Measurements from ENCODE around the gene IL22RA1.

Gene IL22RA1

DNA sequence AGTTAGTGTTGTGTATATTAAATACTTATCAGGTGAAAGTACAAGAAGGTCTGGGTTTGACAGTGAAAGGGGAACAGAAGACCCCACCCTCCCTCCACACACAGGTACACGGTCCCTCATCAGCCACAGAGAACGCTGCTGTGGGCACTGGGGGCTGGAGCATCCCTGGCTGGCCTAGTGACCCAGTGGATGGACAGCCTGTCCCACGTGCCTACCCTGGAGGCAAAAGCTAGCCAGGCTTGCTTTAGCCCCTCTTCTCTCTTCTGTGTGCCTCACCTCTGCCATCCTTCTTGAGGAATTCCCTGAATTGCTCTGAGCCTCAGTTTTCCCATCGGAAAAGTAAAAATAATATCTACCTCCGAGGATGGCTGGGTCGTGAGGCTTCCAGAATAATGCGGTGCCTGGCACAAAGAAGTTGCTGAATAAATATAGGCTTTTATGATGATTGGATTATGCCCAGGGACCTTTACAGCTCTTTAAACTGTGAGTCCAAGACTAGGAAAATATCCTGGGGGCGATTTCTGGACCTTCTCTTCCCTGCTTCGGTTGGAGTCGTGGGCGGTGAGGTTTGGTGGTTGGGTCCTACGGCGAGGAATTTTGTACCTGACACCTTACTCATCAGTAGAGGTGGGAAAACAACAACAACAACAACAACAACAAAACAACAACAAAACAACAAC is 43.2 kb upstream of the IL22RA1 start:
- no peak overlapping the region for H3K4me3 ChIP-seq (ENCODE audit: control insufficient read depth, low read depth, low read length)

DNA sequence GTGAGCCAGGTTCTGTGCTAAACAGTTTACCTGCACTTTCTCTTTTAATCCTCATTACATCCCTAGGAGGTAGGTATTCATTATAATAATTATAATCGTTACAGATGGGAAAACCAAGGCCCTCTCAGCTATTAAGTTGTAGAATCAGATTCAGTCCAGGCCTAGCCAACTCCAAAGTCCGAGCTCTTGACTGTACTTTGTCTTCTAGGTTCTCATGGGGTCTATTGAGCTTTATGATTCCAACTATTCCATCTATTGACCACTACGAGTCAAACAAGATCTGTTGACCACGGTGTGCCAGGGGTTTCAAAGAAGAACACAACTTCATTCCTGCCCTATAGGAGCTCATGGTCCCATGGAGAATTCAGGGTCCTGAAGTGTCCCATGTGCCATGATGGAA is 42.1 kb upstream of the IL22RA1 start:
- TF ChIP-seq, protein P1, sequence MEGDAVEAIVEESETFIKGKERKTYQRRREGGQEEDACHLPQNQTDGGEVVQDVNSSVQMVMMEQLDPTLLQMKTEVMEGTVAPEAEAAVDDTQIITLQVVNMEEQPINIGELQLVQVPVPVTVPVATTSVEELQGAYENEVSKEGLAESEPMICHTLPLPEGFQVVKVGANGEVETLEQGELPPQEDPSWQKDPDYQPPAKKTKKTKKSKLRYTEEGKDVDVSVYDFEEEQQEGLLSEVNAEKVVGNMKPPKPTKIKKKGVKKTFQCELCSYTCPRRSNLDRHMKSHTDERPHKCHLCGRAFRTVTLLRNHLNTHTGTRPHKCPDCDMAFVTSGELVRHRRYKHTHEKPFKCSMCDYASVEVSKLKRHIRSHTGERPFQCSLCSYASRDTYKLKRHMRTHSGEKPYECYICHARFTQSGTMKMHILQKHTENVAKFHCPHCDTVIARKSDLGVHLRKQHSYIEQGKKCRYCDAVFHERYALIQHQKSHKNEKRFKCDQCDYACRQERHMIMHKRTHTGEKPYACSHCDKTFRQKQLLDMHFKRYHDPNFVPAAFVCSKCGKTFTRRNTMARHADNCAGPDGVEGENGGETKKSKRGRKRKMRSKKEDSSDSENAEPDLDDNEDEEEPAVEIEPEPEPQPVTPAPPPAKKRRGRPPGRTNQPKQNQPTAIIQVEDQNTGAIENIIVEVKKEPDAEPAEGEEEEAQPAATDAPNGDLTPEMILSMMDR (conservative IDR thresholded peaks at IDR 0.05; ENCODE audit: control insufficient read depth, insufficient read depth, low read depth, low read length), result no peak
- no peak overlapping the region for H3K4me3 ChIP-seq (ENCODE audit: control insufficient read depth, low read depth, low read length)

More for the DNA sequence above, 43.2 kb upstream of the IL22RA1 start:
- no peak for DNase-seq (ENCODE audit: low read depth)
- TF ChIP-seq, protein P1 (conservative IDR thresholded peaks at IDR 0.05; ENCODE audit: control insufficient read depth, insufficient read depth, low read depth, low read length), result no peak

DNA sequence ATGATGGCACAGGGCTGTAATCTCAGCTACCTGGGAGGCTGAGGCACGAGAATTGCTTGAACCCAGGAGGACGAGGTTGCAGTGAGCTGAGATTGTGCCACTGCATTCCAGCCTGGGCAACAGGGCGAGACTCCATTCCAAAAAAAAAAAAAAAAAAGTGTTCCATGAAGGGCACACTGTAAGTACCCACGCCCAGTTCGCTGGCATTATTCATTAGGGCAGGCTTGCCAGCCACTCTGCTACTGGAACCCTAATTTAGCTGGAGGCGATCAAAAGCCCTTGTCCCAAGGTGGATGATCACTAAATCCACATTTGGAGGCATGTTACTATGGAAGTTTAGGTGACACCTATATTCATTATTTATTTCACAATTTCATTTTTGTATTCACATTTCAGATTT is 39.1 kb upstream of the IL22RA1 start:
- DNase-seq (ENCODE audit: low read depth), result no peak
- TF ChIP-seq, protein P1 (conservative IDR thresholded peaks at IDR 0.05; ENCODE audit: control insufficient read depth, insufficient read depth, low read depth, low read length), result no peak
- no peak overlapping the region for H3K4me3 ChIP-seq (ENCODE audit: control insufficient read depth, low read depth, low read length)

More for the DNA sequence above, 42.1 kb upstream of the IL22RA1 start:
- DNase-seq (ENCODE audit: low read depth), result no peak

DNA sequence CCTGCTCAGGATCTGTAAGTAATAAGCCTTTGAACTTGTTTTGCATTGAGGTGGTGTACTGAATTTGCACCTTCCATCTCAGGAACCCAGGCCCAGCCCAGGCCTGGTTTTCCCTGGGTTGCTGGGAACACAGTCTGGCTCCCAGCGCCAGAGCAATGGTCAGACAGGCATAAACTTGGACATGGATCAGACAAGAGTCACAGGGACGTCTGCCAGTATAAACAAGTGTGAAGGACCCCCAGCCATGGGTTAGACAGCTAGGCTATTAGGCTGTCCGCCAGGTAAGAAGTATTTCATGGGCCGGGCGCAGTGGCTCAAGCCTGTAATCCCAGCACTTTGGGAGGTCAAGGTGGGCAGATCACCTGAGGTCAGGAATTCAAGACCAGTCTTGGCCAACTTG is 38.7 kb upstream of the IL22RA1 start:
- H3K4me3 ChIP-seq (ENCODE audit: control insufficient read depth, low read depth, low read length), result no peak overlapping the region
- no peak for DNase-seq (ENCODE audit: low read depth)
- TF ChIP-seq, protein P1 (conservative IDR thresholded peaks at IDR 0.05; ENCODE audit: control insufficient read depth, insufficient read depth, low read depth, low read length), result no peak

DNA sequence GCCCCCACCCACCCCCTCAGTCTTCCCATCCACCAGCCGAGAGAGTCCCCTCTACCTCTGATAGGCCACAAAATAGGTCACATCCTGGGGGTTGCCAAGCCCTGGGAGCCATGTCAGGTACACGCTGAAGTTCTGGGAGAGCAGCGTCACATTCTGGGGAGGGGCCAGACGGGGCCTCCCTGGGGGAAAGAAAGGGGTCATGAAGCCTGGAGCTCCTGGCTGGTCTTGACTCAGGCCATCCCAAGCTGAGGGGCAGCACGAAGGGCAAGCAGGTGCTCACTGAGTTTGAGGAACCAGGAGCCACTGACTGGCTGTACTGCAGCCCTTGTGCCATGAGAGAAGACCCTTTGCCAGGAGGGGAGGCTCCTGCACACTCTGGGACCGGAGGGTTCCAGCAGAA is 37.7 kb upstream of the IL22RA1 start:
- TF ChIP-seq, protein P1 (conservative IDR thresholded peaks at IDR 0.05; ENCODE audit: control insufficient read depth, insufficient read depth, low read depth, low read length), result no peak
- DNase-seq (ENCODE audit: low read depth), result no peak

DNA sequence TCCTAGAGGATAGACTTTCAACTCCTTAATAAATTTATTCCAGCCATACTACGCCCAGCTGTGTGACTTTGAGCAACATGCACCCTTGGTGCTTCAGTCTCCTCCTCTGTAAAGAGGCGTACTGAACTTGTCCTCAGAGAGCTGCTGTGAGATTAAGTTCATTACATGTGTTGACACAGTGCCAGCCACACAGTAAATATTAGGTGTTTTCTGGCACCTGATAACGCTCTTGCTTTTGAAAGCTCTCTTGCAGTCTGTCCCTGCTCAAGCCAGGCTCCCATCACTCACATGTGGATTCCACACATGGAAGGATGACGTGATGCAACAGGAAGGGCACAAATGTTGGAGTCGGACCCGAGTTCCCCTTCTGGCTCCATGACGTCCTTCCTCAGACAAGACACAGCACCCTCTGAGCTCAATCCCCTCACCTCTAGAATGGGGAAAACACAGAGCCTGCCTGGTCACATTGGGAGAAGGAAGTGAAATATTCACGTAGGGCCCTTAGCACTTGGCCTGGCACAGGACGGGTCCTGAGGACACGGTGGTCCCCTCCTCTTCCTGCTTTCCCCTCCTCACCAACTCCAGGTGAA is 36.4 kb upstream of the IL22RA1 start:
- TF ChIP-seq, protein P1 (conservative IDR thresholded peaks at IDR 0.05; ENCODE audit: control insufficient read depth, insufficient read depth, low read depth, low read length), result no peak
- no peak for DNase-seq (ENCODE audit: low read depth)
- H3K4me3 ChIP-seq (ENCODE audit: control insufficient read depth, low read depth, low read length), result no peak overlapping the region

More for the DNA sequence above, 37.7 kb upstream of the IL22RA1 start:
- no peak overlapping the region for H3K4me3 ChIP-seq (ENCODE audit: control insufficient read depth, low read depth, low read length)

Measured in fibroblast of mammary gland (primary cell).